WERI-Rb-1 (cell line): ENCODE results near the gene ATP6V0D1.
A peak's percentile ranks its signal among the peaks of the same experiment; 100 is the strongest.

Experiments used
- DNase-seq: peaks from one replicate; pipeline ENCODE4 v3.0.0-alpha.2; 2020
- H3K27ac ChIP-seq: fragments of 250-450 bp; sonication (Bioruptor Pico); 2 replicates; pipeline ENCODE4 v1.5.1; 2020; ENCODE audit warnings: mild to moderate bottlenecking, moderate library complexity
- H3K27me3 ChIP-seq: fragments of 250-450 bp; sonication (Bioruptor Pico); 2 replicates; pipeline ENCODE4 v1.5.1; 2021; ENCODE audit warnings: mild to moderate bottlenecking, low read depth, moderate library complexity; ENCODE audit not compliant: insufficient read depth, severe bottlenecking
- H3K36me3 ChIP-seq: fragments of 250-450 bp; sonication (Bioruptor Pico); 2 replicates; pipeline ENCODE4 v1.5.1; 2020; ENCODE audit warnings: mild to moderate bottlenecking, moderate library complexity
- H3K4me3 ChIP-seq: 2 replicates; pipeline ENCODE4 v1.5.1; 2011; ENCODE audit warnings: low read depth, mild to moderate bottlenecking, control low read depth, low read length
- H3K9me3 ChIP-seq: fragments of 250-450 bp; sonication (Bioruptor Pico); 2 replicates; pipeline ENCODE4 v1.5.1; 2021; ENCODE audit warnings: mild to moderate bottlenecking, moderate library complexity; ENCODE audit not compliant: severe bottlenecking
- TF ChIP-seq, protein P1 (sequence below): IDR thresholded peaks from 2 replicates; pipeline ENCODE4 v1.5.1; 2011; ENCODE audit warnings: low read depth, mild to moderate bottlenecking, control low read depth, inconsistent platforms, low read length

Gene ATP6V0D1

DNA sequence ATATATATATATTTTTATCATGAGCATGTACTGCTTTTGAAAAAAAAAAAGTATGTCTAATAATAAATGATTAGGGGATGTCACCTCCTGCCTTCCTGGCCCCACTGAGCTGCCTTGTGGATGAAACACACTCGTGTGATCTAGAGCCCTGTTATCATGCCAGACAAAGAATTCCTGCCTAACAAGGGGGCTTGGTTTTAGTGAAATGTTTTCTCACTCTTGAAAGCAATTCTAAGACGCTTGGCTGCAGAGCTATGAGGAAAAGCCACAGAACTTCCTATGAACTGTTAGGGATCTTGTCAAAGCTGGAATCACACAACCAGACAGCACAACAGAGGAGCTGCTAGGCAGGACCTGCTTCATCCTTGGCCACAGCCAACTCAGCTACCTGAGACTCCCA lies 68.7 kb downstream of the ATP6V0D1 start:
- Histone ChIP-seq H3K4me3 (no peak overlapping the region), H3K27me3 (no peaks in the 10 kb centered on the region), H3K36me3 (no peaks in the 10 kb centered on the region; the same call in 1 of the 2 replicates), H3K27ac (no peak overlapping the region), H3K9me3 (no peaks in the 10 kb centered on the region)
- TF ChIP-seq, protein P1, sequence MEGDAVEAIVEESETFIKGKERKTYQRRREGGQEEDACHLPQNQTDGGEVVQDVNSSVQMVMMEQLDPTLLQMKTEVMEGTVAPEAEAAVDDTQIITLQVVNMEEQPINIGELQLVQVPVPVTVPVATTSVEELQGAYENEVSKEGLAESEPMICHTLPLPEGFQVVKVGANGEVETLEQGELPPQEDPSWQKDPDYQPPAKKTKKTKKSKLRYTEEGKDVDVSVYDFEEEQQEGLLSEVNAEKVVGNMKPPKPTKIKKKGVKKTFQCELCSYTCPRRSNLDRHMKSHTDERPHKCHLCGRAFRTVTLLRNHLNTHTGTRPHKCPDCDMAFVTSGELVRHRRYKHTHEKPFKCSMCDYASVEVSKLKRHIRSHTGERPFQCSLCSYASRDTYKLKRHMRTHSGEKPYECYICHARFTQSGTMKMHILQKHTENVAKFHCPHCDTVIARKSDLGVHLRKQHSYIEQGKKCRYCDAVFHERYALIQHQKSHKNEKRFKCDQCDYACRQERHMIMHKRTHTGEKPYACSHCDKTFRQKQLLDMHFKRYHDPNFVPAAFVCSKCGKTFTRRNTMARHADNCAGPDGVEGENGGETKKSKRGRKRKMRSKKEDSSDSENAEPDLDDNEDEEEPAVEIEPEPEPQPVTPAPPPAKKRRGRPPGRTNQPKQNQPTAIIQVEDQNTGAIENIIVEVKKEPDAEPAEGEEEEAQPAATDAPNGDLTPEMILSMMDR, result no peak
- DNase-seq, result no peak

DNA sequence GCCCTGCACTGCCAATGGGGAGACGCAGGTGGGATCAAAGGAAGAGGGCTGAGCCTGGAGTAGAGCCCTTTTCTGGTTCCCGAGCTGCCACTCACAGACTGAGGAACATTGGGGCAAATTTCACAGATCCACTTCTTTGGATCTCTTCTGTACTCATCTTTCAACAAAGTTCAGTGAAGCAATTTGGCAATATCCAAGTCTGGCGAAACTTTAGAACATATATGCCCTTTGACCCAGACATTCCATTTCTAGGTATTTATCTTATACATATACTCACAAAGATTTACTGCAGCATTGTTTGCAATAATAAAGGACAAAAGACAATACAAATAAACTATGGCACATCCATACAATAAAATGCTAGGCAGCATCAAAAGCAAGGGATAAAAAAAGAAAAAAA lies 69.6 kb downstream of the ATP6V0D1 start:
- TF ChIP-seq, protein P1, result no peak
- H3K9me3 ChIP-seq, result no peaks in the 10 kb centered on the region
- no peaks in the 10 kb centered on the region; the same call in 1 of the 2 replicates for H3K36me3 ChIP-seq

DNA sequence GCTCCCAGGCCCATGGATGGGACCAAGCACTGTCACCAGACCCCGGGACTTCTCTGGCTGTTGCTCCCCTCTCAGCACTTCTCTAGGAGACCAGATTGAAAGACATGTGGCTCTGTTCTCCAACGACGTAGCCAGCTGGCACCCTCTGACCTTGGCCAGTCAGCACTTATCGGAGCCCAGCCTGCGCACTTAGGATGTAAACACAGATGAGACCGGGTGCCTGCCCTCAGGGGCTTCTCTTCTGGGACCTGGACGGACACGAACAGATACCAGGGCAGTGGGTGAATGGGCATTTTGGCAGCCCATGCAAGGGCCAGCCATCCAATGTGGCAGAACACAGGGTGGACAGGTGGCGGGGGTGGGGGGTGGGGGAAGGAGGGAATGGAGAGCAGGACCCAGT lies 71.3 kb downstream of the ATP6V0D1 start:
- TF ChIP-seq, protein P1, result no peak
- H3K4me3 ChIP-seq, result no peak overlapping the region
- no peaks in the 10 kb centered on the region for H3K27me3 ChIP-seq
- H3K27ac ChIP-seq, result no peak overlapping the region
- no peaks in the 10 kb centered on the region; the same call in 1 of the 2 replicates for H3K36me3 ChIP-seq
- no peaks in the 10 kb centered on the region for H3K9me3 ChIP-seq
- DNase-seq, result no peak

More for the DNA sequence above, 69.6 kb downstream of the ATP6V0D1 start:
- H3K4me3 ChIP-seq, result no peak overlapping the region
- H3K27ac ChIP-seq, result no peak overlapping the region
- no peak for DNase-seq
- no peaks in the 10 kb centered on the region for H3K27me3 ChIP-seq

DNA sequence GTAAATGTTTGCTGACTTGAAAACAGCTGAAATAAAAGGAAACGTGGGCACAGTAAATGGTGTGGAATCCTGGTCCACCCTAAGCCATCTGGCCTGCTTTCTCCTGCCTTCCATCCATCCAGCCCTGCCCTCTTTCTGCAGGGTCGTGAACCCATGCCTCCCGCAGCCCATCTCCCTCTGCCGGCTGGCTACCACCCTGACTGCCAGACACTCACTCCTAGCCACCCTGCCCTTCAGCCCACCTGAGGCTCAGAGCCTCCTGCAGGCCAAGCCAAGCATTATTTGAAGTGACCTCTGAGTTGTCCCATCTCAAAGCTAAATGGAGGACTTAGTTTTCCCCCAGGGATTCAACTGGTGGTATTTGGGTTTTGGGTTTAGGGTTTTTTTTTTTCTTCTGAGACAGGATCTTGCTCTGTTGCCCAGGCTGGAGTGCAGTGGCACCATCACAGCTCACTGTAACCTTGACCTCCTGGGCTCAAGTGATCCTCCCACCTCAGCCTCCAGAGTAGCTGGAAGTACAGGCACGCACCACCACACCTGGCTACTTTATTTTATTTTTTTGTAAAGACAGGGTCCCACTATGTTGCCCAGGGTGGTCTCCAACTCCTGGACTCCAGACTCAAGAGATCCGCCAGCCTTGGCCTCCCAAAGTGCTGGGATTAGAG lies 73.0 kb downstream of the ATP6V0D1 start:
- Histone ChIP-seq H3K27me3 (no peaks in the 10 kb centered on the region), H3K36me3 (no peaks in the 10 kb centered on the region), H3K27ac (no peak overlapping the region), H3K4me3 (no peak overlapping the region), H3K9me3 (no peaks in the 10 kb centered on the region)
- TF ChIP-seq, protein P1, result 0 out of 2 replicates have a peak, but pooled peaks have one; percentile 15
- DNase-seq, result no peak

DNA sequence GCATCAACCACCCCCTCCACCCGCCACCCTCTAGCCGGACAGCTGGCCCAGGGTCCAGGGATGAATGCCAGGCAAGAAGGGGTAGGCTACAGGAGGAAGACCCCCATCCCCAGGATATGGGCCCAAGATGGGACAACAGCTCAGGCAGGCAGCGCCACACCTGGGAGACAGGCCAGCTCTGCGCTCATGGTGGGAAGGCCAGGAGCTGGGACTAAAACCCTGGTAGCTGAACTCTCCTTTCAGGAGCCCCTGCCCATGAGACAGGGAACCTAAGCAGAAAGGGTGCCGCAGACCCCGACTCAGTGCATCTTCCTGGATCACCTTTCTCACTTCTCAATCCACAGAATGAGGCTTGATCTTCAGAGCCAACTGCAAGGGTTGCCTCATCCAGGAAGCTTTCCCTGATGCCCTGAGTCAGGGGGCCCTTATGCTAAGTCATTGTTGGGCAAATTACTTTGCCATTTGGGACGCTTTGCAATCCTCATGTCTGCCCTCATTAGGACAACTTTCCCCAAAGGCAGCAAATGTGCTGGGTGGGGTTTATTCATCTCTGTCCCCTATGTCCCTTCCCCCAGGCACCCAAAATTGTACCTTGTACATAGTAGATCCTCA lies 73.7 kb downstream of the ATP6V0D1 start:
- TF ChIP-seq, protein P1, result no peak
- no peak overlapping the region for H3K27ac ChIP-seq
- no peak for DNase-seq
- no peak overlapping the region for H3K4me3 ChIP-seq
- H3K36me3 ChIP-seq, result no peaks in the 10 kb centered on the region
- no peaks in the 10 kb centered on the region for H3K9me3 ChIP-seq
- no peaks in the 10 kb centered on the region for H3K27me3 ChIP-seq
